OCI-LY7 (cell line): ENCODE measurements around the gene PDHA2. TPM values are rescaled to one million over a fixed set of nuclear protein-coding genes. Genes with fewer than 3 reads are reported as not detected.

Experiments
- BruUV-seq: library from RNA; stranded (reverse); fragments of 400-500 nt; replicated peaks from 2 replicates; lab custom pipeline; 2021; lab: Mats Ljungman, UMichigan
- CTCF ChIA-PET: fragments of 300-600 bp; sonication (Branson Sonifier 250); formaldehyde crosslinking; loops from one replicate; lab custom pipeline; 2022; ENCODE audit warnings: antibody characterized with exemption; ENCODE audit not compliant: unreplicated experiment; lab: Charles Lee
- POLR2A ChIA-PET: fragments of 300-600 bp; sonication (Branson Sonifier 250); formaldehyde crosslinking; loops from one replicate; lab custom pipeline; 2022; ENCODE audit warnings: antibody characterized with exemption; lab: Charles Lee
- DNase-seq: peaks from one replicate; pipeline ENCODE4 v3.0.0-alpha.2; 2015; ENCODE audit warnings: low spot score
- H2AFZ ChIP-seq: fragments of 200-600 bp; sonication (generic), shearing (Covaris generic); 2 replicates; pipeline ENCODE4 v1.6.1; 2014; ENCODE audit warnings: mild to moderate bottlenecking, antibody characterized with exemption, low read length, moderate library complexity
- H3K27ac ChIP-seq: fragments of 200-600 bp; sonication (generic); 2 replicates; pipeline ENCODE4 v1.5.1; 2014; ENCODE audit warnings: mixed run types, low read depth, mild to moderate bottlenecking, moderate library complexity, low read length, inconsistent platforms; ENCODE audit not compliant: poor library complexity, severe bottlenecking
- H3K36me3 ChIP-seq: fragments of 200-600 bp; sonication (generic); 2 replicates; pipeline ENCODE4 v1.6.1; 2014; ENCODE audit warnings: mild to moderate bottlenecking, antibody characterized with exemption, low read length, moderate library complexity, mixed read lengths; ENCODE audit not compliant: insufficient read depth
- H3K4me1 ChIP-seq: fragments of 200-600 bp; sonication (generic); 2 replicates; pipeline ENCODE4 v1.5.1; 2014; ENCODE audit warnings: mild to moderate bottlenecking, low read length; ENCODE audit not compliant: insufficient read depth, poor library complexity, severe bottlenecking
- H3K4me2 ChIP-seq: fragments of 200-600 bp; sonication (generic); 2 replicates; pipeline ENCODE4 v1.6.1; 2014; ENCODE audit warnings: mild to moderate bottlenecking, low read length
- H3K4me3 ChIP-seq: fragments of 200-600 bp; sonication (generic); 2 replicates; pipeline ENCODE4 v1.5.1; 2014; ENCODE audit warnings: mild to moderate bottlenecking, low read depth, low read length; ENCODE audit not compliant: poor library complexity, severe bottlenecking
- H3K79me2 ChIP-seq: fragments of 200-600 bp; sonication (generic); 2 replicates; pipeline ENCODE4 v1.6.1; 2016; ENCODE audit warnings: low read depth, mild to moderate bottlenecking, low read length, moderate library complexity, mixed read lengths; ENCODE audit not compliant: insufficient read depth
- H3K9me2 ChIP-seq: fragments of 200-600 bp; sonication (generic); 2 replicates; pipeline ENCODE4 v1.6.1; 2016; ENCODE audit warnings: mild to moderate bottlenecking, low read length, mixed read lengths; ENCODE audit not compliant: insufficient read depth
- H3K9me3 ChIP-seq: fragments of 200-600 bp; sonication (generic); 2 replicates; pipeline ENCODE4 v1.6.1; 2014; ENCODE audit warnings: mild to moderate bottlenecking, mixed run types, low read length, mixed read lengths
- H4K20me1 ChIP-seq: fragments of 200-600 bp; sonication (generic); 2 replicates; pipeline ENCODE4 v1.6.1; 2014; ENCODE audit warnings: mild to moderate bottlenecking, antibody characterized with exemption, low read length, moderate library complexity, mixed read lengths; ENCODE audit not compliant: insufficient read depth
- CTCF ChIP-seq: fragments of 200-600 bp; sonication (generic); conservative IDR thresholded peaks from 2 replicates; pipeline ENCODE4 v1.5.1; 2014; ENCODE audit warnings: mild to moderate bottlenecking, antibody characterized with exemption, low read length, moderate library complexity, mixed read lengths
- EZH2phosphoT487 ChIP-seq: fragments of 200-600 bp; sonication (generic); IDR thresholded peaks from 2 replicates; pipeline ENCODE4 v1.6.1; 2018; ENCODE audit warnings: low read depth, borderline replicate concordance, mild to moderate bottlenecking, mixed run types, antibody characterized with exemption, low read length, moderate library complexity, mixed read lengths
- intact Hi-C: fragments of 100-400 bp; cut with micrococcal nuclease; formaldehyde crosslinking; loops from one replicate; pipeline ENCODE4 v1.10.0; 2022; ENCODE audit not compliant: unreplicated experiment
- total RNA-seq, 2 experiments: library from RNA; depleted of rRNA in 1 of 2; stranded (reverse); fragments of >200 nt in 1 of 2; shearing (Covaris generic) in 1 of 2; gene quantifications; 2 replicates each; pipeline ENCODE4 v1.2.3, GENCODE V29; 2014 to 2022

The PDHA2 gene
- total RNA-seq, 2 experiments from 2014 or later: not detected

DNA sequence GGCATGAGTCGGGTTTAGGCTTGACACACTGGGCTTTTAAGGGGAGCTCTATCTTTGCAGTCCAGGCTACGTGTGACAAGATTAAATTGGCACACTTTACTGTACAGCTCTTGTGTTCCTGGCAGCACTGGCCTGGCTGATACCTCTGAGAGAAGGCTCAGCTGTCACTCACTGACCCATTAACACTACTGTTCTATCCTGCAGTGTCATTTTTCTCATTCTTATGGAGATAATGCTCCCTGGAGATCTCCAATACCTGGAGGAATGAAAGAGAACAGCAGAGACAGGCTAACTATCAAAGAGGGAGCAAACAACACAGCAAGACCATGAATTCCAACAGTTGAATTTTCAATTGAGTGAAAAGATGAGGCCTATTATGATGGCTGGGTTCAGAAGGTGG lies 1.7 kb upstream of the PDHA2 start:
- TF ChIP-seq EZH2phosphoT487 (no peak), CTCF (no peak)
- Histone ChIP-seq H3K9me3 (no peaks in the 10 kb centered on the region), H3K36me3 (no peaks in the 10 kb centered on the region), H4K20me1 (no peaks in the 10 kb centered on the region), H3K4me1 (no peaks in the 10 kb centered on the region), H3K27ac (no peak overlapping the region), H3K79me2 (no peaks in the 10 kb centered on the region), H3K4me3 (no peak overlapping the region), H3K9me2 (no peaks in the 10 kb centered on the region), H3K4me2 (no peak overlapping the region), H2AFZ (no peak overlapping the region)
- BruUV-seq: no TSS peak
- no peak for DNase-seq
- ChIA-PET POLR2A (no interaction called here), CTCF (no interaction called here)
- intact Hi-C loops: no loop called here

DNA sequence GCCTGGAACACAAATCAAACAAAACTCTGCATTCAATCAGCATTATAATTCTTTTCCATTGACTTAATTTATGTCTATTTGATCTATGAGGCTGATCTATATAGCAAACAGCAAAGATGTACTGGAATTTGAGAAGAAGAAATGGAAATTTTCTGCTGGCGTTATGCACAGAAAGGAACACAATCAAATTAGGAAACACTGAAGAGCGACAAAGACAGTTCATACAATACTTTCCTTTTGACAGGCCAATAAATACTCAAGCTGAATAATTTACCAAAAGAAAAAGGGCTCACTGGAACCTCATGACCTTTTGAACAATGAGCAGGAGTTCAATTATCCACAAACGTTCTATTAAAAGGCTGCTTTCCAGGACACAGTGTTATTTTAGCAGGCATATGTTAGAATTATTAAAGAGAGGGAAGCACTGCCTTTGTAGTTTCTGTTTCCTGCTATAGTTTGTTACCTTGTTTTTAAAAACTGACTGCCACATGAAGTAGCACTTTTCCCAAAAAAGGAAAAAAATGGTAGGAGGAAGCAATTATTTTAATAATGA lies 8.1 kb downstream of the PDHA2 start:
- no peak for DNase-seq

More for the DNA sequence above, 8.1 kb downstream of the PDHA2 start:
- no peak for TF ChIP-seq CTCF
- no peak for TF ChIP-seq EZH2phosphoT487
- ChIA-PET POLR2A (no interaction called here), CTCF (no interaction called here)
- H4K20me1 ChIP-seq: no peaks in the 10 kb centered on the region
- intact Hi-C loops: no loop called here
- no peak overlapping the region for H2AFZ ChIP-seq
- H3K79me2 ChIP-seq: no peaks in the 10 kb centered on the region
- no peaks in the 10 kb centered on the region for H3K4me1 ChIP-seq
- no peaks in the 10 kb centered on the region for H3K9me3 ChIP-seq
- no peaks in the 10 kb centered on the region for H3K36me3 ChIP-seq
- BruUV-seq: no TSS peak
- no peak overlapping the region for H3K27ac ChIP-seq
- no peaks in the 10 kb centered on the region for H3K9me2 ChIP-seq
- no peak overlapping the region for H3K4me3 ChIP-seq
- no peak overlapping the region for H3K4me2 ChIP-seq
